C4-2B (cell line): ENCODE measurements around the gene THEM4.

Source experiments
- ZFX ChIP-seq: fragments of 450-650 bp; IDR thresholded peaks from 2 replicates; pipeline ENCODE4 v1.6.1; 2017
- TF ChIP-seq, protein P1 (sequence below): fragments of 450-650 bp; conservative IDR thresholded peaks from 2 replicates; pipeline ENCODE4 v1.5.1; 2017; ENCODE audit warnings: mild to moderate bottlenecking

DNA sequence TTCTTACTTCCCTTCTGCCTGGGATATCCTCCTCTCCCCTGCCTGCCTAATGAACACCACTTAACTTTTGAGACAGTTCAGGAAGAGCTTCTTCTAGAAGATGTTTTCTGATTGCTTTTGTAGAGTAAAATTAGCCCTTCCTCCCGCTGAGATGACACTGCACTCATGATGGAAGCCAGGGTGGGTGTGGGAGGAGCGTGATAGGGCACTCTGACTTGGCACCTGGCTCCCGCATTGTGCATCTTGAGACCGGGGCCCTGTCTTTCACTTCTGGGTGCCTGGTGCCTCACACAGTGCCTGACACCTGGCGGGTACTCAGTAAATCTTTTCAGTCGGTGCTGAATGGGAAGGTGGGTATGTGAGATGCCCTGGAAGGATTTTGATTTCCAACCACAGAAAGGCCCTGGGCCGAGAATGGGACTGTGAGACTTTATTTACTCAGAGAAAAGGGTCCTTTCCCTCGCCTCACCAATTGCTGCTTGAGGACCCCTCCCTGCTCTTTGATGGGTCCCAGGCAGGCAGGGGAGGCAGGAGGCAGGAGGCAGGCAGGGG lies 62.5 kb downstream of the THEM4 start:
- TF ChIP-seq, protein P1, sequence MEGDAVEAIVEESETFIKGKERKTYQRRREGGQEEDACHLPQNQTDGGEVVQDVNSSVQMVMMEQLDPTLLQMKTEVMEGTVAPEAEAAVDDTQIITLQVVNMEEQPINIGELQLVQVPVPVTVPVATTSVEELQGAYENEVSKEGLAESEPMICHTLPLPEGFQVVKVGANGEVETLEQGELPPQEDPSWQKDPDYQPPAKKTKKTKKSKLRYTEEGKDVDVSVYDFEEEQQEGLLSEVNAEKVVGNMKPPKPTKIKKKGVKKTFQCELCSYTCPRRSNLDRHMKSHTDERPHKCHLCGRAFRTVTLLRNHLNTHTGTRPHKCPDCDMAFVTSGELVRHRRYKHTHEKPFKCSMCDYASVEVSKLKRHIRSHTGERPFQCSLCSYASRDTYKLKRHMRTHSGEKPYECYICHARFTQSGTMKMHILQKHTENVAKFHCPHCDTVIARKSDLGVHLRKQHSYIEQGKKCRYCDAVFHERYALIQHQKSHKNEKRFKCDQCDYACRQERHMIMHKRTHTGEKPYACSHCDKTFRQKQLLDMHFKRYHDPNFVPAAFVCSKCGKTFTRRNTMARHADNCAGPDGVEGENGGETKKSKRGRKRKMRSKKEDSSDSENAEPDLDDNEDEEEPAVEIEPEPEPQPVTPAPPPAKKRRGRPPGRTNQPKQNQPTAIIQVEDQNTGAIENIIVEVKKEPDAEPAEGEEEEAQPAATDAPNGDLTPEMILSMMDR: no peak
- no peak for TF ChIP-seq ZFX
